ENCODE measurements around the gene MICAL2. TPM values are rescaled to one million over a fixed set of nuclear protein-coding genes. Genes with fewer than 3 reads are reported as not detected.
A peak's percentile ranks its signal among the peaks of the same experiment; 100 is the strongest.

MICAL2 gene
- total and polyA plus RNA-seq, 8 donors = 4.8 to 38.8 (median 26.5) TPM

GRCh38 chr11:12269104-12269441, 158.7 kb downstream of the MICAL2 start:
- 11 to 62% methylated on average over 3 of the region's 3 CpGs for WGBS, 2 donors
- DNase-seq (peak in 4 of 6 donors; percentile 38 to 64 (median 56)), ATAC-seq (peak in 3 of 4 donors; percentile 49 to 83 (median 68)), FAIRE-seq (no peak)
- Histone ChIP-seq H3K9me3 (no peaks in the 10 kb centered on the region), H3K4me1 (peaks cover 0 to 18% (median 7%) of the 10 kb centered on the region in 3 donors), H3K36me3 (no peaks in the 10 kb centered on the region), H3K4me3 (no peak overlapping the region), H3K27me3 (no peaks in the 10 kb centered on the region), H3K27ac (peak overlapping the region in 2 of 4 donors; percentile 31 to 68)
- intact Hi-C loops (cut with DNase I) = no loop called here
- no peak for TF ChIP-seq CTCF (IDR thresholded peaks at IDR 0.05)

- no peak overlapping the region for H3K4me3 ChIP-seq
- H3K27ac ChIP-seq = peak overlapping the region in 3 of 4 donors; percentile 12 to 68 (median 31)
- TF ChIP-seq CTCF (IDR thresholded peaks at IDR 0.05) = no peak
- FAIRE-seq (no peak), ATAC-seq (peak in 3 of 4 donors; percentile 20 to 51 (median 25)), DNase-seq (peak in 1 of 6 donors; percentile 41)
- no peaks in the 10 kb centered on the region for H3K9me3 ChIP-seq
- no peaks in the 10 kb centered on the region for H3K36me3 ChIP-seq
- H3K4me1 ChIP-seq = peaks cover 0 to 22% (median 7%) of the 10 kb centered on the region in 3 donors
- intact Hi-C loops (cut with DNase I) = no loop called here
- H3K27me3 ChIP-seq = no peaks in the 10 kb centered on the region
- WGBS, 2 donors = 57 to 63% methylated on average over 12 of the region's 12 CpGs
Observed at GRCh38 chr11:12269446-12270214, 159.2 kb downstream of the MICAL2 start.

DNA sequence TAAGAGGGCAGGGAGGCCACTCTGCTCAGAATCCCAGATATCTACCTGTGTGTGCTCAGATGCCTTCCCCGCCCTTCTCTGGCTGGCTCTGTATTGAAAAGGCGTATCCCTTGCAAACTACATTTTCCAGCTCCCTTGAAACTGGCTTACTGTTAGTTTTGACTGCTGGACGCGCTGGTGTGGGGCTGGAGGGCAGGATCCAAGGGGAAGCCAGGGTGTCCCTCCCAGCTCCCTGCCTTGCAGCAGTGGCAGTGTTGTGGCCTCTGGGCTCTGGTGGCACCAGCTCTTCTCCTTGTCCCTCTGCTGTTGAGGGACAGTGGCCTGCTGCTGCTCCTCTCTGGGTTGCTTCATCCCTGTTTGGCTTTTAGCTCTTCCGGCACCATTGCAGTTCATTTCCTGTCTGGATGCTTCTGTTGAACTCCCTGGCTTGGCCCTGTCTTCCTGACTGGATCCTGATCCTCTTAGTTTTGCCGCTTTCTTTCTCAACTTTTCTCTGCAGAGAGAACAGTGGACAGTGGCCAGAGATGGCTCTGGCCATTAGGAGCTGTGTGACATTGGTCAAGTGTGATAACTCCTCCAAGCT, 159.9 kb downstream of the MICAL2 start:
- Histone ChIP-seq H3K27ac (no peak overlapping the region), H3K4me1 (peaks cover 0 to 22% (median 7%) of the 10 kb centered on the region in 3 donors), H3K27me3 (no peaks in the 10 kb centered on the region), H3K36me3 (no peaks in the 10 kb centered on the region), H3K4me3 (no peak overlapping the region), H3K9me3 (no peaks in the 10 kb centered on the region)
- 90 to 93% methylated on average over 6 of the region's 6 CpGs for WGBS, 2 donors
- FAIRE-seq (no peak), ATAC-seq (no peak), DNase-seq (no peak)
- intact Hi-C loops (cut with DNase I) = no loop called here
- no peak for TF ChIP-seq CTCF (IDR thresholded peaks at IDR 0.05)

DNA sequence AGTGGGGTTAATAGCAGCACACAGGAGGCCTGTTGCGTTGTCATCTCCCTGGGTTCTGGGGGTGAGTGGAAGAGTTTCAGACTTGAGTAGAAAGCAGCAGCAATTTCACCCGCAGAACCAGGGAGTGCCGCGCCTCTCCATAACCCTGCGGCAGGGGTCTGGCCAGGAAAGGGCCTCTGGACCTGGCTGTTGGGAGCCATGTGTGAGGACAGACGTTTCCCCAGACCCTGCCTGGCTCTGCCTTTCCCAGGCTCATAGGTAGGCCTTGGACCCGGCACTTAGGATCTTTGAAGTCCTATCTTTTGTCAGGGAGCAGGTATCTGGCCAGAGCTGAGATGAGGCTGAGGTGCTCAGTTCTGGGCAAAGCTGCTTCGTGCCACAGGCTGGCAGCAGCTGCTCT, 160.4 kb downstream of the MICAL2 start:
- FAIRE-seq = no peak
- Histone ChIP-seq H3K27ac (no peak overlapping the region), H3K27me3 (no peaks in the 10 kb centered on the region), H3K36me3 (no peaks in the 10 kb centered on the region), H3K4me1 (peaks cover 0 to 22% (median 7%) of the 10 kb centered on the region in 3 donors), H3K9me3 (no peaks in the 10 kb centered on the region), H3K4me3 (no peak overlapping the region)
- no peak for DNase-seq
- TF ChIP-seq CTCF (IDR thresholded peaks at IDR 0.05) = no peak
- no peak for ATAC-seq
- WGBS, 2 donors = 81 to 83% methylated on average over 8 of the region's 8 CpGs
- intact Hi-C loops (cut with DNase I) = no loop called here

GRCh38 chr11:12271241-12271640, 160.9 kb downstream of the MICAL2 start:
- DNase-seq = no peak
- WGBS, 2 donors = 68 to 77% methylated on average over 4 of the region's 4 CpGs
- intact Hi-C loops (cut with DNase I) = no loop called here

More at GRCh38 chr11:12271241-12271640, 160.9 kb downstream of the MICAL2 start:
- no peaks in the 10 kb centered on the region for H3K36me3 ChIP-seq
- no peaks in the 10 kb centered on the region for H3K27me3 ChIP-seq
- no peaks in the 10 kb centered on the region for H3K9me3 ChIP-seq
- ATAC-seq (no peak), FAIRE-seq (no peak)
- TF ChIP-seq CTCF (IDR thresholded peaks at IDR 0.05) = no peak
- H3K27ac ChIP-seq = no peak overlapping the region
- no peak overlapping the region for H3K4me3 ChIP-seq
- H3K4me1 ChIP-seq = peaks cover 0 to 22% (median 7%) of the 10 kb centered on the region in 3 donors
